Measurements from ENCODE around the gene PATJ.

The PATJ gene

DNA sequence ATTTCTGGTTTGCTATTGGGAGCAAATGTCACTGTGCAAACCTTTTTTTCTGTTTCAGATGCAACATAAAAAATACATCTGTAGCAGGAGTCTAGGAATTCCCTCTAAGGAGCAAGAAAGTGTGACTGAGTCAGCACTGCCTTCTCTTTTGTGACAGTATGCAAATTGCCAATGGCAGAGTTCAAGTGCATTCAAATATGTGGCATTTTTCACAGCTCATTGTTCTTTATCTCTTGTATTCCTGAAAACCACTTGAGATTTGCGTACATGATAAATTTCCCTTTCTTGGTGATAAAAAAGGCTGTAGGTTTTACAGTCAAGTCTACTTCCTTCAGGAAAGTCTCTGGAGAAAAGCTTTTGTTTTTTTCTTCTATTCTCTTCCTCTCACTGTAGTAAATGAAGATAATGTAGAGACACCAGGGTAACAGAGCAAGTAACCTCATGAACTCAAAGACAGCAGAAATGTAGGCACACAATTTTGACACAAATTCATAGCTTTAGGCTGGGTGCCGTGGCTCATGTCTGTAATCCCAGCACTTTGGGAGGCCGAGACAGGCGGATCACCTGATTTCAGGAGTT is 322.6 kb downstream of the PATJ start:
- no peak for FAIRE-seq

GRCh38 chr1:62066713-62067112 is 324.4 kb downstream of the PATJ start:
- FAIRE-seq: no peak

GRCh38 chr1:62068416-62068843 is 326.1 kb downstream of the PATJ start:
- FAIRE-seq: no peak

DNA sequence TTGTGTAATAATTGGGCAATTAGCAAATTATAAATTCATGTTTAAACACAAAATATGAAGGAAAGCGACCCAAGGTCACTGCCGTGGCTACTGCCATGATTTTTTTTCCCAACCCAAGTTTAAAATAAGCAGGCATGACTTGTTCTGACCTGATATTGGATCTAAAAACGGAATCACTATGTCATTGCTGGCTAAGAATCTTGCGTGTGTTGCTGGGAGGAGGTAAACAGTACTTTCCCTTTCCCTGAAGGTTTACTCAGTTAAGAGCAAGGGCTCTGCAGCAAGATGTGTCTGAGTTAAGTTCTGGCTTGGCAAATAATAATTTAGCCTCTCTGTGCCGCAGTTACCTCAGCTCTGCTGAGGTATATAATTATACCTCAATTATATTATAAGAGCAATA is 326.7 kb downstream of the PATJ start:
- no peak for FAIRE-seq

GRCh38 chr1:62070384-62071011 is 328.2 kb downstream of the PATJ start:
- peak; percentile 80 for FAIRE-seq

DNA sequence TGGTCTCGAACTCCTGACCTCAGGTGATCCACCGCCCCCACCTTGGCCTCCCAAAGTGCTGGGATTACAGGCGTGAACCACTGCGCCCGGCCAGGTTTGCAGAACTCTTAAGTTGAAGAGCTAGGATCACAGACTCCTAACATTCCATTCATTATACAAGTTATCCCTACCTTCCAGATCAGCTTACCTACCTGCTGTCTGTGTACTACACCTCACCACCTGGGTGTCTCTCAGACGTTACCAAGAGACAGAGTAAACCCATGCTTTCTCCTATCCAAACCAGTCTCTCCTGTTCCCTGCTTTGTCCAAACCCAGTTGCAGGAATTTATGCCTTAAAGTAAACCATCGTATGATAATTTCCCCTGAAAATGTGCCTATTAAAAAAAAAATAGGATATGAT is 329.4 kb downstream of the PATJ start:
- FAIRE-seq: no peak

GRCh38 chr1:62076286-62076685 is 334.0 kb downstream of the PATJ start:
- FAIRE-seq: no peak

- no peak for FAIRE-seq
Measured at GRCh38 chr1:62077821-62078220, 335.5 kb downstream of the PATJ start.

DNA sequence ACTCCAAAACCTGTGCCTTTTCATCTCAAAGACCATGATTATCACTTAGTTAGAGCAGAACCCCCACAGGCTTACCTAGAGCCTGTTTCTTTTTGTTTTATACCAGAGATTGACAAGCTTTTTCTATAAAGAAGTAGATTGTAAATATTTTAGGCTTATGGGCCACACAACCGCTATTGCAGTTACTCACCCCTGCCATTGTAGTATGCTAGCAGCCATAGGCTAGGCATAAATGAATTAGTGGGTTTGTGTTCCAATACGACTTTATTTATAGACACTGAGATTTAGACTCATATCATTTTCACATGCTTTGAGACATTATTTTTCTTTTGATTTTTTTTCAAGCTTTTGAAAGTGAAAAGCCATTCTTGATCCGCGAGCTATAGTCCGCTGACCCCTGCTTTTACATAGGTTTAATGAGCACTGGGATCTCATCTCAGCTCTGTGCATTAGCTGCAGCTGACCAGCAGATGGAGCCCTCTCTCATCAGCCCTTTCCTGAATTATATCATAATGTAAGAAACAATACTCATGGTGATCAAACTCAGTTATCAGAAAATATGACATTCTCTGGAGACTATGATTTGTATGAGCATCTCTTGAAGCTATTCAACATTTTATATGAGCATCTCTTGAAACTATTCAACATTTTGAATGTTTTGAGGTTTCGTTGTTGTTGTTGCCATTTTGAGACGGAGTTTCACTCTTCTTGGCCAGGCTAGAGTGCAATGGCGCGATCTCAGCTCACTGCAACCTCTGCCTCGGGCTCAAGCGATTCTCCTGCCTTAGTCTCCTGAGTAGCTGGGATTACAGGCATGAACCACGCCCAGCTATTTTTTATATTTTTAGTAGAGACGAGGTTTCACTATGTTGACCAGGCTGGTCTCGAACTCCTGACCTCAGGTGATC is 340.4 kb downstream of the PATJ start:
- FAIRE-seq: peak; percentile 65

DNA sequence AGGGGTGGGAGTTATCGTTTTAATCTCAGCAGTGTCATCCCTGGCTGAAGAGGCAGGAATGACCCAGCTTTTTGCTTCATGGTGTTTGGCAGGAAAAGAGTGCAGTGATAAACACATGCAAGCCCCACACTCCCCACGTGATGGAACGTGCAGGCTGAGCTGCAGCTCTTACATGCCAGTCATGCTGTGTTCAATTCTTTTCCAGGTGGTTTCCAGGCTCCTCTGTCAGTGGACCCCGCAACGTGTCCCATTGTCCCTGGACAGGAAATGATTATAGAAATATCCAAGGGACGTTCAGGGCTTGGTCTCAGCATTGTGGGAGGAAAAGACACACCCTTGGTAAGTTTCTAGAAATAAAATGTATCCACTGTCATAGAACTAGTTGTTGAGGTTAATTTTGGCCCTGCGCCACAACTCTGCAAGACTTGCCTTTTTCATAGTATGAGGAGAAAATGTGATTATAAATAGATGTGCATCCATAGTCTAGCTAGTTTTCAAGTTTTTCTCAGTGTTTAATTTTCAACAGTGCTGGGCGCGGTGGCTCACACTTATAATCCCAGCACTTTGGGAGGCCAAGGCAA is 342.1 kb downstream of the PATJ start:
- no peak for FAIRE-seq

DNA sequence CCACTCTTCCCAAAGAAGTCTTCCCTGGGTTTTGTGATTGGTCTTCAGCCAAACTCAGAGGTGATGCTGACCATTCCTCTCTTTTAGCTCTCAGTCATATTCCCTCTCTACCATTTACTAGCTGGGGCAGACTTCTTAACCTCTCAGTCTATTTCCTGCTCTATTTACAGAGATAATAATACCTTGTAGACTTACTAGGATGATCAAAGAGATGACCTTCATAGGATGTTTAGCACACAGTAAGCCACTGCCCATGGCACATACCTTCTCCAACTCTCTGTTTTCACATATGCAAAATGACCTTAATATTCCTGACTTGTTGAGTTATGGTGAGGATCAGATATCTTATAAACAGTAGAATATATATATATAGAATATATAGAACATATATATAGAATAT is 346.2 kb downstream of the PATJ start:
- no peak for FAIRE-seq

- no peak for FAIRE-seq
Measured at GRCh38 chr1:62089570-62089969, 347.3 kb downstream of the PATJ start.

- FAIRE-seq: no peak
Measured at GRCh38 chr1:62090016-62090415, 347.7 kb downstream of the PATJ start.

- FAIRE-seq: no peak
Measured at GRCh38 chr1:62092110-62092509, 349.8 kb downstream of the PATJ start.

- FAIRE-seq: no peak
Measured at GRCh38 chr1:62093261-62093660, 351.0 kb downstream of the PATJ start.

GRCh38 chr1:62097464-62097863 is 355.2 kb downstream of the PATJ start:
- no peak for FAIRE-seq

- no peak for FAIRE-seq
Measured at GRCh38 chr1:62100442-62100841, 358.2 kb downstream of the PATJ start.

- FAIRE-seq: no peak
Measured at GRCh38 chr1:62103846-62104245, 361.6 kb downstream of the PATJ start.

DNA sequence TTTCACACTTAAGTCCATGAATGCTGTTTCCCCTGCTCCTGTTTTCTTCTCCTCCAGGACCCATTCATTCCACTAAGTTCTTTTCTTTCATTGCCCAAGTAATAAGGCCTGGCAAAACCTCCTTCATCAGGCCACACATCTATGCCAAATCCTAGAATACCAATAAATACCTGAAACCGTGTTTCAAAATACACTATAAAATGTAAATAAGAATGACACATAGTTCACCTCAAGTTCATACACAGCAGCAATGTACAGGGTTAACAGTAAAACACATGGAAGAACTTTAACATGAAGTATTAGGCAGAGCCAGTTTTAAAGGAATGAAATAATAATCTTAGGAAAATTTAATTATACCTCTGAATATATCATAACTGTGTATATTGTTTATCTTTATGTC is 365.6 kb downstream of the PATJ start:
- no peak for FAIRE-seq

DNA sequence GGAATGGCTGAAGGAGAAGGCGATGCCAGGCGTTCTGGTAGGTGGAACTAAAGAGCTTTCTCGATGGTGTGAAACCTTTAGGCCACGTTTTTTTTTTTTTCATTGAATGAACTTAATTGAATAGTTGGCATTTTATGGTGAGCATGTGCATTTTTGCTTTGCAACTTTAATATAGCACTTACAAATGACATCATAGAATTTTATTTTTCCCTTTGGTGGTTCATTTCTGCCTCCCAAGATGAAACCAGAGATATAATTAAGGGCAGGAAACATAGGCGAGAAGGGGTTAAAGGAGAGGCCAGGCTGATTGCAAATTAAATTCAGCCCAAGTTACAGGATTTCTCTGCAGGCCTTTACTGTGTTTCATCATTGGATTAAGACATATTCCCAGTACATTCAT is 366.8 kb downstream of the PATJ start:
- no peak for FAIRE-seq

GRCh38 chr1:62110198-62110817 is 368.0 kb downstream of the PATJ start:
- no peak for FAIRE-seq

DNA sequence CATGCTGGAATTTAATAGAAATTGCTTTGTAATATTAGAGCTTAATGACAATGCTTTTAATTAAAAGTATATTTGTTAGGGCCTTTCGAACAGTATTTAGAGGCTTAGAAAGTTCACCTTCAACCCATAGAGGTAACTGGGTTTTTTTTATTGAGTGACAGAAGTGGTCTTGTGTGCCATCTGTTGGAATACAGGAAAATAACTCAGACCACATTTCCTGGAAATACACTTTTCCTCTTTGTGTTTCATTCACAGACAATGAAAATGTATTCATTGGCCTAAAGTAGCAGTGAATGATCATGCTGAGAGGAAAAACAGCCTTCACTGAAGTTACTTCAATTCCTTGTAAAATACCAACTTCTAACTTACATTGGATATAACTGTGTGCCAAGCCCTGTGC is 368.8 kb downstream of the PATJ start:
- FAIRE-seq: no peak

GRCh38 chr1:62113507-62113906 is 371.2 kb downstream of the PATJ start:
- no peak for FAIRE-seq
